ENCODE results near the gene PRPSAP1.

Gene PRPSAP1

GRCh38 chr17:76327696-76328095, 26.0 kb downstream of the PRPSAP1 start:
- peaks cover 18 to 90% of the 10 kb centered on the region in 2 donors for H3K36me3 ChIP-seq (replicated peaks in 1 of 2; ENCODE audit: control insufficient read depth in 2 of 2, insufficient read depth in 2 of 2, low read length in 2 of 2)
- no CpG with 5 or more reads among the region's 6 CpGs for WGBS, 2 donors (ENCODE audit: extremely low coverage in 2 of 2, insufficient read length in 2 of 2, insufficient replicate concordance in 1 of 2)

GRCh38 chr17:76326306-76326705, 27.4 kb downstream of the PRPSAP1 start:
- Histone ChIP-seq H3K9me3 (replicated peaks in 1 of 2; ENCODE audit: control insufficient read depth in 2 of 2, insufficient read depth in 1 of 2, low read depth in 1 of 2, low read length in 2 of 2) (no peaks in the 10 kb centered on the region), H2BK15ac (ENCODE audit: low read length) (no peak overlapping the region)

More at GRCh38 chr17:76327696-76328095, 26.0 kb downstream of the PRPSAP1 start:
- Histone ChIP-seq H2BK120ac (ENCODE audit: low read depth, low read length) (no peak overlapping the region), H2BK15ac (ENCODE audit: low read length) (no peak overlapping the region), H3K79me1 (ENCODE audit: low read depth, low read length) (no peaks in the 10 kb centered on the region), H3K27ac (replicated peaks; ENCODE audit: low read length) (no peak overlapping the region), H2BK5ac (ENCODE audit: low read length) (no peak overlapping the region), H3K9ac (ENCODE audit: low read depth, low read length, poor library complexity) (no peak overlapping the region), H3K27me3 (ENCODE audit: control insufficient read depth in 3 of 3, insufficient read depth in 3 of 3, low read depth in 1 of 3, low read length in 3 of 3) (no peaks in the 10 kb centered on the region), H4K91ac (ENCODE audit: low read depth, low read length, poor library complexity) (no peak overlapping the region), H2AK5ac (ENCODE audit: low read depth, low read length) (no peak overlapping the region), H3K9me3 (replicated peaks in 1 of 2; ENCODE audit: control insufficient read depth in 2 of 2, insufficient read depth in 1 of 2, low read depth in 1 of 2, low read length in 2 of 2) (no peaks in the 10 kb centered on the region), H3K18ac (ENCODE audit: low read length) (no peak overlapping the region), H3K14ac (ENCODE audit: low read length) (no peak overlapping the region), H2AFZ (ENCODE audit: low read length) (no peak overlapping the region), H3K4me3 (ENCODE audit: low read length in 2 of 2) (no peak overlapping the region), H3K4ac (ENCODE audit: low read length) (no peak overlapping the region), H3K23ac (ENCODE audit: low read depth, low read length, poor library complexity) (no peak overlapping the region), H3K4me1 (ENCODE audit: control insufficient read depth in 2 of 2, insufficient read depth in 1 of 2, low read depth in 1 of 2, low read length in 2 of 2) (no peaks in the 10 kb centered on the region), H3K4me2 (ENCODE audit: insufficient read depth, low read length, poor library complexity, severe bottlenecking) (no peak overlapping the region), H2BK12ac (ENCODE audit: low read length) (no peak overlapping the region), H4K8ac (ENCODE audit: low read depth, low read length) (no peak overlapping the region)
- DNase-seq (ENCODE audit: low spot score), result no peak

GRCh38 chr17:76318586-76318985, 35.1 kb downstream of the PRPSAP1 start:
- Histone ChIP-seq H3K79me1 (ENCODE audit: low read depth, low read length) (no peaks in the 10 kb centered on the region), H4K8ac (ENCODE audit: low read depth, low read length) (no peak overlapping the region), H2BK120ac (ENCODE audit: low read depth, low read length) (no peak overlapping the region), H2BK15ac (ENCODE audit: low read length) (no peak overlapping the region), H3K14ac (ENCODE audit: low read length) (no peak overlapping the region), H3K4ac (ENCODE audit: low read length) (no peak overlapping the region), H2BK5ac (ENCODE audit: low read length) (no peak overlapping the region), H3K27ac (replicated peaks; ENCODE audit: low read length) (no peak overlapping the region), H3K4me3 (ENCODE audit: low read length in 2 of 2) (no peak overlapping the region), H2AFZ (ENCODE audit: low read length) (no peak overlapping the region), H3K23ac (ENCODE audit: low read depth, low read length, poor library complexity) (no peak overlapping the region), H3K18ac (ENCODE audit: low read length) (no peak overlapping the region), H3K27me3 (ENCODE audit: control insufficient read depth in 3 of 3, insufficient read depth in 3 of 3, low read depth in 1 of 3, low read length in 3 of 3) (no peaks in the 10 kb centered on the region), H2AK5ac (ENCODE audit: low read depth, low read length) (no peak overlapping the region), H3K36me3 (replicated peaks in 1 of 2; ENCODE audit: control insufficient read depth in 2 of 2, insufficient read depth in 2 of 2, low read length in 2 of 2) (peaks cover 8 to 80% of the 10 kb centered on the region in 2 donors), H4K91ac (ENCODE audit: low read depth, low read length, poor library complexity) (no peak overlapping the region), H3K9ac (ENCODE audit: low read depth, low read length, poor library complexity) (no peak overlapping the region), H2BK12ac (ENCODE audit: low read length) (no peak overlapping the region), H3K9me3 (replicated peaks in 1 of 2; ENCODE audit: control insufficient read depth in 2 of 2, insufficient read depth in 1 of 2, low read depth in 1 of 2, low read length in 2 of 2) (no peaks in the 10 kb centered on the region), H3K4me2 (ENCODE audit: insufficient read depth, low read length, poor library complexity, severe bottlenecking) (no peak overlapping the region), H3K4me1 (ENCODE audit: control insufficient read depth in 2 of 2, insufficient read depth in 1 of 2, low read depth in 1 of 2, low read length in 2 of 2) (no peaks in the 10 kb centered on the region)
- DNase-seq (ENCODE audit: low spot score), result no peak
- WGBS, 2 donors (ENCODE audit: extremely low coverage in 2 of 2, insufficient read length in 2 of 2, insufficient replicate concordance in 1 of 2), result 100% methylated on average over 1 of the region's 3 CpGs; no CpG with 5 or more reads in 1 of the 2 donors

More at GRCh38 chr17:76326306-76326705, 27.4 kb downstream of the PRPSAP1 start:
- H3K27me3 ChIP-seq (ENCODE audit: control insufficient read depth in 3 of 3, insufficient read depth in 3 of 3, low read depth in 1 of 3, low read length in 3 of 3), result no peaks in the 10 kb centered on the region
- no peak overlapping the region for H3K4me2 ChIP-seq (ENCODE audit: insufficient read depth, low read length, poor library complexity, severe bottlenecking)
- H3K18ac ChIP-seq (ENCODE audit: low read length), result no peak overlapping the region
- no peak overlapping the region for H2BK120ac ChIP-seq (ENCODE audit: low read depth, low read length)
- no peak overlapping the region for H2AFZ ChIP-seq (ENCODE audit: low read length)
- no peak overlapping the region for H2AK5ac ChIP-seq (ENCODE audit: low read depth, low read length)
- no peak overlapping the region for H3K14ac ChIP-seq (ENCODE audit: low read length)
- H3K4me1 ChIP-seq (ENCODE audit: control insufficient read depth in 2 of 2, insufficient read depth in 1 of 2, low read depth in 1 of 2, low read length in 2 of 2), result no peaks in the 10 kb centered on the region
- H3K79me1 ChIP-seq (ENCODE audit: low read depth, low read length), result no peaks in the 10 kb centered on the region
- H4K8ac ChIP-seq (ENCODE audit: low read depth, low read length), result no peak overlapping the region
- H3K27ac ChIP-seq (replicated peaks; ENCODE audit: low read length), result no peak overlapping the region
- H2BK5ac ChIP-seq (ENCODE audit: low read length), result no peak overlapping the region
- H3K36me3 ChIP-seq (replicated peaks in 1 of 2; ENCODE audit: control insufficient read depth in 2 of 2, insufficient read depth in 2 of 2, low read length in 2 of 2), result peaks cover 15 to 90% of the 10 kb centered on the region in 2 donors
- H3K4me3 ChIP-seq (ENCODE audit: low read length in 2 of 2), result no peak overlapping the region
- WGBS, 2 donors (ENCODE audit: extremely low coverage in 2 of 2, insufficient read length in 2 of 2, insufficient replicate concordance in 1 of 2), result no CpG with 5 or more reads among the region's 1 CpG
- no peak overlapping the region for H3K9ac ChIP-seq (ENCODE audit: low read depth, low read length, poor library complexity)
- no peak overlapping the region for H3K4ac ChIP-seq (ENCODE audit: low read length)
- no peak overlapping the region for H4K91ac ChIP-seq (ENCODE audit: low read depth, low read length, poor library complexity)
- DNase-seq (ENCODE audit: low spot score), result no peak
- H3K23ac ChIP-seq (ENCODE audit: low read depth, low read length, poor library complexity), result no peak overlapping the region
- no peak overlapping the region for H2BK12ac ChIP-seq (ENCODE audit: low read length)

- Histone ChIP-seq H4K91ac (ENCODE audit: low read depth, low read length, poor library complexity) (no peak overlapping the region), H3K4me2 (ENCODE audit: insufficient read depth, low read length, poor library complexity, severe bottlenecking) (no peak overlapping the region), H2BK120ac (ENCODE audit: low read depth, low read length) (no peak overlapping the region), H3K9me3 (replicated peaks in 1 of 2; ENCODE audit: control insufficient read depth in 2 of 2, insufficient read depth in 1 of 2, low read depth in 1 of 2, low read length in 2 of 2) (no peaks in the 10 kb centered on the region), H3K36me3 (replicated peaks in 1 of 2; ENCODE audit: control insufficient read depth in 2 of 2, insufficient read depth in 2 of 2, low read length in 2 of 2) (peaks cover 16 to 80% of the 10 kb centered on the region in 2 donors), H2BK5ac (ENCODE audit: low read length) (no peak overlapping the region), H4K8ac (ENCODE audit: low read depth, low read length) (no peak overlapping the region), H3K14ac (ENCODE audit: low read length) (no peak overlapping the region), H2AK5ac (ENCODE audit: low read depth, low read length) (no peak overlapping the region), H3K27me3 (ENCODE audit: control insufficient read depth in 3 of 3, insufficient read depth in 3 of 3, low read depth in 1 of 3, low read length in 3 of 3) (no peaks in the 10 kb centered on the region), H3K27ac (replicated peaks; ENCODE audit: low read length) (no peak overlapping the region), H3K79me1 (ENCODE audit: low read depth, low read length) (no peaks in the 10 kb centered on the region), H3K4me3 (ENCODE audit: low read length in 2 of 2) (no peak overlapping the region), H2BK12ac (ENCODE audit: low read length) (no peak overlapping the region), H3K9ac (ENCODE audit: low read depth, low read length, poor library complexity) (no peak overlapping the region), H3K4ac (ENCODE audit: low read length) (no peak overlapping the region), H3K18ac (ENCODE audit: low read length) (no peak overlapping the region), H3K4me1 (ENCODE audit: control insufficient read depth in 2 of 2, insufficient read depth in 1 of 2, low read depth in 1 of 2, low read length in 2 of 2) (no peaks in the 10 kb centered on the region), H3K23ac (ENCODE audit: low read depth, low read length, poor library complexity) (no peak overlapping the region), H2AFZ (ENCODE audit: low read length) (no peak overlapping the region), H2BK15ac (ENCODE audit: low read length) (no peak overlapping the region)
- DNase-seq (ENCODE audit: low spot score), result no peak
- no CpG with 5 or more reads among the region's 2 CpGs for WGBS, 2 donors (ENCODE audit: extremely low coverage in 2 of 2, insufficient read length in 2 of 2, insufficient replicate concordance in 1 of 2)
Measured at GRCh38 chr17:76317535-76317934, 36.2 kb downstream of the PRPSAP1 start.

Data from neuronal stem cell (in vitro differentiated cells).